HG03196 (cell line): ENCODE results near the gene OSBPL10.
"Not testable (repeated sequence)": the region's sequence is repeated elsewhere in the genome, so short reads cannot be mapped to it uniquely, and the experiment has no call there.

Source experiments
- ATAC-seq: cut with Tn5 transposase; IDR thresholded peaks from one replicate; pipeline ENCODE4 v1.9.1; 2021; ENCODE audit not compliant: unreplicated experiment

The OSBPL10 gene

GRCh38 chr3:31714495-31715280 is 266.4 kb downstream of the OSBPL10 start:
- ATAC-seq = no peak

- no peak for ATAC-seq
Measured at GRCh38 chr3:31713816-31714215, 267.2 kb downstream of the OSBPL10 start.

- ATAC-seq = no peak
Measured at GRCh38 chr3:31710123-31710803, 270.8 kb downstream of the OSBPL10 start.

GRCh38 chr3:31709526-31709925 is 271.5 kb downstream of the OSBPL10 start:
- ATAC-seq = no peak

- ATAC-seq = no peak
Measured at GRCh38 chr3:31709005-31709404, 272.1 kb downstream of the OSBPL10 start.

GRCh38 chr3:31707286-31707685 is 273.8 kb downstream of the OSBPL10 start:
- ATAC-seq = no peak

GRCh38 chr3:31705736-31706135 is 275.3 kb downstream of the OSBPL10 start:
- ATAC-seq = no peak

GRCh38 chr3:31704591-31705179 is 276.4 kb downstream of the OSBPL10 start:
- ATAC-seq = no peak

- no peak for ATAC-seq
Measured at GRCh38 chr3:31704156-31704555, 276.9 kb downstream of the OSBPL10 start.

- ATAC-seq = no peak
Measured at GRCh38 chr3:31701286-31701685, 279.8 kb downstream of the OSBPL10 start.

GRCh38 chr3:31699309-31699953 is 281.6 kb downstream of the OSBPL10 start:
- no peak for ATAC-seq

GRCh38 chr3:31696815-31697548 is 284.1 kb downstream of the OSBPL10 start:
- no peak for ATAC-seq

GRCh38 chr3:31696009-31696297 is 285.1 kb downstream of the OSBPL10 start:
- ATAC-seq = no peak

GRCh38 chr3:31695280-31696008 is 285.6 kb downstream of the OSBPL10 start:
- no peak for ATAC-seq

GRCh38 chr3:31693346-31693745 is 287.7 kb downstream of the OSBPL10 start:
- ATAC-seq = no peak

GRCh38 chr3:31692751-31693150 is 288.3 kb downstream of the OSBPL10 start:
- no peak for ATAC-seq

- ATAC-seq = no peak
Measured at GRCh38 chr3:31690771-31691170, 290.3 kb downstream of the OSBPL10 start.

- not testable (repeated sequence) for ATAC-seq
Measured at GRCh38 chr3:31689523-31689922, 291.5 kb downstream of the OSBPL10 start.

- ATAC-seq = no peak
Measured at GRCh38 chr3:31688984-31689383, 292.1 kb downstream of the OSBPL10 start.

- no peak for ATAC-seq
Measured at GRCh38 chr3:31687020-31687802, 293.9 kb downstream of the OSBPL10 start.
